H9 (cell line): ENCODE measurements around the gene ARL4D. TPM values are rescaled to one million over a fixed set of nuclear protein-coding genes. Genes with fewer than 3 reads are reported as not detected.

Experiments
- DNase-seq: peaks from one replicate; pipeline ENCODE4 v3.0.0-alpha.2; 2017
- H2AFZ ChIP-seq: one replicate; pipeline ENCODE4 v1.6.1; 2013; ENCODE audit warnings: mild to moderate bottlenecking, low read length, control low read depth, moderate library complexity
- H2AK5ac ChIP-seq: 2 replicates; pipeline ENCODE4 v1.6.1; 2013; ENCODE audit warnings: low read length, control low read depth, mixed read lengths; ENCODE audit not compliant: insufficient read length
- H2BK120ac ChIP-seq: one replicate; pipeline ENCODE4 v1.6.1; 2013; ENCODE audit warnings: low read depth, mild to moderate bottlenecking, low read length, control low read depth, inconsistent platforms; ENCODE audit not compliant: poor library complexity, severe bottlenecking
- H2BK12ac ChIP-seq: 2 replicates; pipeline ENCODE4 v1.6.1; 2013; ENCODE audit warnings: low read length, control low read depth, mixed read lengths, low read depth; ENCODE audit not compliant: insufficient read length
- H2BK15ac ChIP-seq: 2 replicates; pipeline ENCODE4 v1.6.1; 2013; ENCODE audit warnings: low read depth, low read length, control low read depth
- H2BK20ac ChIP-seq: one replicate; pipeline ENCODE4 v1.6.1; 2013; ENCODE audit warnings: low read depth, mild to moderate bottlenecking, low read length, control low read depth, inconsistent platforms; ENCODE audit not compliant: poor library complexity, severe bottlenecking
- H2BK5ac ChIP-seq: 2 replicates; pipeline ENCODE4 v1.6.1; 2013; ENCODE audit warnings: low read length, control low read depth, mixed read lengths; ENCODE audit not compliant: insufficient read length
- H3K14ac ChIP-seq: 2 replicates; pipeline ENCODE4 v1.6.1; 2013; ENCODE audit warnings: low read length, control low read depth; ENCODE audit not compliant: insufficient read depth
- H3K18ac ChIP-seq: 2 replicates; pipeline ENCODE4 v1.6.1; 2013; ENCODE audit warnings: low read depth, mild to moderate bottlenecking, mixed read lengths, low read length, control low read depth; ENCODE audit not compliant: insufficient read length
- H3K23ac ChIP-seq: 2 replicates; pipeline ENCODE4 v1.6.1; 2013; ENCODE audit warnings: low read length, control low read depth, mixed read lengths, low read depth; ENCODE audit not compliant: insufficient read length
- H3K23me2 ChIP-seq: 2 replicates; pipeline ENCODE4 v1.6.1; 2013; ENCODE audit warnings: low read depth, mild to moderate bottlenecking, mixed read lengths, low read length, control low read depth; ENCODE audit not compliant: insufficient read length, poor library complexity, severe bottlenecking
- H3K27ac ChIP-seq: 2 replicates; pipeline ENCODE4 v1.5.1; 2013; ENCODE audit warnings: low read length, control low read depth, mixed read lengths, low read depth; ENCODE audit not compliant: insufficient read length
- H3K27me3 ChIP-seq: 2 replicates; pipeline ENCODE4 v1.6.1; 2013; ENCODE audit warnings: low read length, control low read depth, inconsistent platforms; ENCODE audit not compliant: insufficient read depth
- H3K4ac ChIP-seq: 2 replicates; pipeline ENCODE4 v1.6.1; 2013; ENCODE audit warnings: low read depth, mild to moderate bottlenecking, control low read depth, inconsistent platforms, low read length, moderate library complexity
- H3K4me1 ChIP-seq: 2 replicates; pipeline ENCODE4 v1.6.1; 2013; ENCODE audit warnings: low read length, control low read depth, inconsistent platforms; ENCODE audit not compliant: insufficient read depth
- H3K4me2 ChIP-seq: 2 replicates; pipeline ENCODE4 v1.6.1; 2013; ENCODE audit warnings: low read length, control low read depth, mixed read lengths; ENCODE audit not compliant: insufficient read length, insufficient read depth
- H3K56ac ChIP-seq: 2 replicates; pipeline ENCODE4 v1.6.1; 2013; ENCODE audit warnings: low read depth, mild to moderate bottlenecking, mixed read lengths, low read length, control low read depth; ENCODE audit not compliant: insufficient read length
- H3K79me1 ChIP-seq: 2 replicates; pipeline ENCODE4 v1.6.1; 2013; ENCODE audit warnings: low read depth, mild to moderate bottlenecking, moderate library complexity, low read length, control low read depth, inconsistent platforms; ENCODE audit not compliant: insufficient read depth, poor library complexity, severe bottlenecking
- H3K79me2 ChIP-seq: 2 replicates; pipeline ENCODE4 v1.6.1; 2013; ENCODE audit warnings: low read length, control low read depth, inconsistent platforms; ENCODE audit not compliant: insufficient read depth
- H3K9ac ChIP-seq: 2 replicates; pipeline ENCODE4 v1.6.1; 2013; ENCODE audit warnings: low read length, control low read depth, mixed read lengths; ENCODE audit not compliant: insufficient read length; ENCODE audit errors: extremely low read depth
- H3K9me3 ChIP-seq: one replicate; pipeline ENCODE4 v1.6.1; 2013; ENCODE audit warnings: low read depth, low read length, inconsistent platforms; ENCODE audit not compliant: control insufficient read depth
- H3T11ph ChIP-seq: one replicate; pipeline ENCODE4 v1.6.1; 2013; ENCODE audit warnings: mild to moderate bottlenecking, low read length, control low read depth, inconsistent platforms
- H4K20me1 ChIP-seq: one replicate; pipeline ENCODE4 v1.6.1; 2013; ENCODE audit not compliant: control insufficient read depth, insufficient read length, insufficient read depth
- H4K5ac ChIP-seq: 2 replicates; pipeline ENCODE4 v1.6.1; 2013; ENCODE audit warnings: low read depth, mild to moderate bottlenecking, mixed read lengths, low read length, control low read depth; ENCODE audit not compliant: insufficient read length
- H4K8ac ChIP-seq: replicated peaks from 2 replicates; pipeline ENCODE4 v1.6.1; 2013; ENCODE audit warnings: low read length, control low read depth, mixed read lengths, low read depth; ENCODE audit not compliant: insufficient read length
- H4K91ac ChIP-seq: 2 replicates; pipeline ENCODE4 v1.6.1; 2013; ENCODE audit warnings: low read depth, mild to moderate bottlenecking, moderate library complexity, mixed read lengths, low read length, control low read depth; ENCODE audit not compliant: insufficient read length
- H3K27ac Mint-ChIP-seq, 3 experiments: 2 replicates in 2 of 3; 3 replicates in 1 of 3; pipeline ENCODE4 v1.8.0; 2020 to 2021; ENCODE audit warnings: mixed read lengths in 3 of 3, mild to moderate bottlenecking in 1 of 3, moderate library complexity in 1 of 3
- H3K27me3 Mint-ChIP-seq: 2 replicates; pipeline ENCODE4 v1.8.0; 2021; ENCODE audit warnings: low read depth, mild to moderate bottlenecking, moderate library complexity, mixed read lengths
- H3K36me3 Mint-ChIP-seq, 3 experiments: 2 replicates in 2 of 3; 3 replicates in 1 of 3; pipeline ENCODE4 v1.8.0; 2020 to 2021; ENCODE audit warnings: low read depth in 3 of 3, mixed read lengths in 3 of 3; ENCODE audit not compliant: insufficient read depth in 1 of 3
- H3K4me1 Mint-ChIP-seq, 2 experiments: 2 replicates each; pipeline ENCODE4 v1.8.0; 2020; ENCODE audit warnings: mixed read lengths in 2 of 2
- H3K4me3 Mint-ChIP-seq, 2 experiments: 2 replicates in 1 of 2; 3 replicates in 1 of 2; pipeline ENCODE4 v1.8.0; 2020 to 2021; ENCODE audit warnings: mild to moderate bottlenecking in 2 of 2, mixed read lengths in 2 of 2, moderate library complexity in 1 of 2
- H3K9me3 Mint-ChIP-seq, 2 experiments: 2 replicates in 1 of 2; 3 replicates in 1 of 2; pipeline ENCODE4 v1.8.0; 2020; ENCODE audit warnings: mild to moderate bottlenecking in 2 of 2, mixed read lengths in 2 of 2, moderate library complexity in 1 of 2
- CTCF ChIP-seq: fragments of 200-600 bp; sonication (generic); conservative IDR thresholded peaks from 3 replicates; pipeline ENCODE4 v1.8.0; 2021; ENCODE audit warnings: antibody characterized with exemption, mild to moderate bottlenecking
- WGBS: extraction: QIAGEN DNeasy Blood & Tissue Kit; methylation state at CpG from one replicate; pipeline ENCODE4 v1.1.7; 2013; ENCODE audit warnings: missing lambda C conversion rate, low lambda C conversion rate, mixed read lengths; ENCODE audit not compliant: insufficient read length; ENCODE audit errors: extremely low coverage; 5-methylcytosine and 5-hydroxymethylcytosine counted together
- total RNA-seq: library from RNA; stranded (reverse); gene quantifications from 2 replicates; pipeline ENCODE4 v1.2.1, GENCODE V29; 2021

The ARL4D gene
- total RNA-seq, 1 experiment from 2014 or later: 6.2 TPM

GRCh38 chr17:43395165-43395564 lies 3.6 kb upstream of the ARL4D start:
- Mint-ChIP-seq H3K4me1 (peaks cover 10 to 18% of the 10 kb centered on the region in 2 experiments), H3K27ac (no peak overlapping the region), H3K36me3 (peaks cover 0 to 7% (median 0%) of the 10 kb centered on the region in 3 experiments; a peak in 3 of 7 replicates), H3K4me3 (no peak overlapping the region), H3K27me3 (no peaks in the 10 kb centered on the region; the same call in 1 of the 2 replicates), H3K9me3 (no peaks in the 10 kb centered on the region; a peak in 1 of 5 replicates)
- H2BK15ac ChIP-seq: no peak overlapping the region
- no peak overlapping the region for H2AK5ac ChIP-seq
- no peak overlapping the region for H2BK12ac ChIP-seq
- no peaks in the 10 kb centered on the region for H3K79me1 ChIP-seq
- no peaks in the 10 kb centered on the region for H3K9me3 ChIP-seq
- no peaks in the 10 kb centered on the region for H3K27me3 ChIP-seq
- H4K91ac ChIP-seq: no peak overlapping the region
- TF ChIP-seq CTCF: no peak
- no peak overlapping the region for H3K18ac ChIP-seq
- no CpG with 5 or more reads among the region's 6 CpGs for WGBS
- no peak overlapping the region for H3K4me2 ChIP-seq
- no peak overlapping the region for H2BK20ac ChIP-seq
- H3K56ac ChIP-seq: no peak overlapping the region
- no peak overlapping the region for H2BK120ac ChIP-seq
- no peak overlapping the region for H3K9ac ChIP-seq
- H4K20me1 ChIP-seq: no peaks in the 10 kb centered on the region
- no peak overlapping the region for H4K5ac ChIP-seq
- no peak overlapping the region for H3K23ac ChIP-seq
- peaks cover 7% of the 10 kb centered on the region for H3K23me2 ChIP-seq
- no peak overlapping the region for H3T11ph ChIP-seq
- no peak overlapping the region for H4K8ac ChIP-seq
- no peak overlapping the region for H3K4ac ChIP-seq
- no peak overlapping the region for H2AFZ ChIP-seq
- H3K79me2 ChIP-seq: no peaks in the 10 kb centered on the region
- H2BK5ac ChIP-seq: no peak overlapping the region
- DNase-seq: no peak
- H3K4me1 ChIP-seq: no peaks in the 10 kb centered on the region; the same call in 1 of the 2 replicates
- no peak overlapping the region for H3K14ac ChIP-seq
- no peak overlapping the region for H3K27ac ChIP-seq
